G401.6 (cell line): Measurements from ENCODE around the gene TEC.
"Not testable (repeated sequence)": the region's sequence is repeated elsewhere in the genome, so short reads cannot be mapped to it uniquely, and the experiment has no call there.

Experiments
- FAIRE-seq: peaks from 2 replicates; lab custom pipeline; 2012; peaks lifted over from hg19 to GRCh38; lab: Jason Lieb, UNC

The TEC gene

DNA sequence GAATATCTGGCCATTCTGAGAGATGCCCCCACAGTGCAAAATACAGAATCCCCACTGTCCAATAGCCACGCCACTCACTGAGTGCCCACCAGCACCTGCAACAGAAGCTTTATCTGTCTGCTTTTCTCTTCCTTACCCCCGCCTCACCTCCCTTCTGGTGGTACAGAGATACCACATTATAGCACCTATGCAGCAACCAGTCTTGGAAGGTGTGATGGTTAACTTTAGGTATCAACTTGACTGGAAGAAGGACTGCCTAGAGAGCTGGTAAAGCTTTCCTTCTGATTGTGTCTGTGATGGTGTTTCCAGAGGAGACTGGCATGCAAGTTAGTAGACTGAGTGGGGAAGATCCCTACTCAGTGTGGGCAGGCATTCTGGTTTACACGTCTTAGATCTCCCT, 73.8 kb downstream of the TEC start:
- no peak for FAIRE-seq

DNA sequence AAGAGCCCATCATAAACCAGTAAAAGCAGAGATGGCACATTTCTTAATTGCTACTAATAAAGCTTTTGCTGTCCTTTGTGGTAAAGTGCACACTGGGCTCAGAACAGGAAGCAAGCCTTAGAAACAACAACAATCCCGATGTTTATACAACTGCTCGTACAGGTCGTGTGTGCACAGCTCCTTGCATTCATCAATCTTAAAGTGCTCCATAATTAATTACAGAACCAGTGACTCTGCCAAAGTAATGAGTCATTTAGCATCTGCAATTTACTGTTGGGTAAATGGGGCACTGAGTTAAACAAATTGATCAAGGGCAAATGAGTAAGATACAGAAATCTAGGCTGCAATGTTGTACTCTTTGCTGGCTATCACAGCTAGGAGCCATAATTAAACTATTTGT, 74.3 kb downstream of the TEC start:
- no peak for FAIRE-seq

DNA sequence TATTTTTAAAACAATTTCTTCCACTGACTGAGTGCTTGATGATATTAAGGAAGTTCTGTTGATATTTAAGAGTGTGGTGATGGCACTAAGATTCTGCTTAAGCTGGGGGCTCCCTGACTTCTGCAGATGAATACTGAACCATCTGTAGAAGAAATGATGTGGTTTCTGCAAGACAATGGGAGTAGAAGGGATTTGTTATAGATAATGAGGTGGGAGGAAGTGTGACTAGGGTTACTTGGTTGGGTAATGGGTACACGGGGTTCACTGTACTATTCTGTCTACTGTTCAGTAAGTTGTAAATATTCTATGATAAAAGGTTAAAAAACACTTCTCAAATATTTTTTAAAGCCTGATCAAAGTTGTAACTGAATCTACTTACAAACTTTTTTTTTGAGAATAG, 74.7 kb downstream of the TEC start:
- FAIRE-seq: no peak

DNA sequence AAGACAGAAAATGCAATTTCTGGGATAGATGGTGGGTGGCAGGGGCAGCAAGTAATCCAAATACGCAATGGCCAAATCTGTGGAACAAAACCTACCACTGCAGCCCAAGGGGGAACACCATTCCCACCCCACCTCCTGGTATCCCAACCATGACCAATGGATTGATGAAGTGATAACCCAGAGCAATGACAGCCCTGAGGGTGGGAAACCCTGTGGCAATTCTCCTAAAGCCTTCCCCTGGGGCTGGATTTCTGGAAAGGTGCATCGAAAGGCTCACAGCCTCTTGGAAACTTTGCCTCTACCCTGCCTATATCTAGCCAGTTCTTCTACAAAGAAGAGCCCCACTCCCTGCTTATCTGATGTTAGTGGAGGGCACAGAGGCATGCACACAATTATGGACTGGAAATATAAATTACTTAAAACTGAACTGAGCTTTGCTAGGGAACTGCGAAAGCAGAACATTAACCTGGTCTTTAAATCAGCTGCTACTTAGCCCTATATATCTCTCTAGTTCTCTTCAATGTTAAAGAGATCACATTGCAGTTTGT, 75.6 kb downstream of the TEC start:
- FAIRE-seq: no peak

DNA sequence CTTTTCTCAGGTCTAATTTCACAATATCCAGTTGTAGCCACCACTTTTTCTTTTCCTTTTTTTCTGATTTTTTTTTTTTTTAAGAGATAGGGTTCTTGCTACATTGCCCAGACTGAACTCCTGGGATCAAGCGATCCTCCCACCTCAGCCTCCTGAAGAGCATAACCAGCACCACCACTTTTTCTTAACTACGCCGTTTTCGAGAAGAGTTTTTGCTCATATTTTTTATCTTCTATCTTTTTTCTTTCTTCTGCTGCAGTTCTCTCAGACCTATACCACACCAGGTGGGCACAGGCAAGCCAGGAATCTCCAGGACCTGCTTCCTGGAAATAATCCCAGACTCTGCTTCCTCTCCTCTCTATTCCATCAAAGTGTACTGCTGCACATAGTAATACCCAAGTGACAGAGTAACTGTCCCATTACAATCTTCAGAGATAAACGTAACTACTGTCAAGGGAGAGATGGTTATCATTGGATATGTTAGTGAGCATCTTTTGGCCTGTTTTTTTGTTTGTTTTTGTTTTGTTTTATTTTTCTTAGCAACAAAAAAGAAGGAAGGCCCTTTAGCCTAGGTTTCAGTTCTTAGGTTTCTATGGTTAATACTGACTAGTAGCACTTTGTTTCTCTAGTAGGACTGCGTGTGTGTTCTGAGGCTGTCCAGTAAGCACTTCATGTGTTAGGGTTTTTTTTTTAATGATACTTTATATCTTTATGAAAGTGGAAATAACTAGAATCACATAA, 76.4 kb downstream of the TEC start:
- no peak for FAIRE-seq

DNA sequence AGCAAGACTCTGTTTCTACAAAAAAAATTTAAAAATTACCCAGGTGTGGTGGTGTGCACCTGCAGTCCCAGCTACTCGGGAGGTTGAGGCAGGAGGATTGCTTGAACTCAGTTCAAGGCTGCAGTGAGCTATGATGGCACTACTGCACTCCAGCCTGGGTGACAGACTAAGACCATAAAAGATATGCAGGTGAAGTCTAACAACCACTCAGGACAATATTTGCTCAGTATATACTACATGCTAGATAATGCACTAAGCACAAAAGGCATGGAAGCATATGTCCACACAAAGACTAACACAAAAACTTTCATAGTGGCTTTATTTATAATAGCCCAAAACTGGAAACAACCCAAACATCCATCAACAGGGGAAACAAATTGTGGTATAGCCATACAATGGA, 77.9 kb downstream of the TEC start:
- FAIRE-seq: no peak

DNA sequence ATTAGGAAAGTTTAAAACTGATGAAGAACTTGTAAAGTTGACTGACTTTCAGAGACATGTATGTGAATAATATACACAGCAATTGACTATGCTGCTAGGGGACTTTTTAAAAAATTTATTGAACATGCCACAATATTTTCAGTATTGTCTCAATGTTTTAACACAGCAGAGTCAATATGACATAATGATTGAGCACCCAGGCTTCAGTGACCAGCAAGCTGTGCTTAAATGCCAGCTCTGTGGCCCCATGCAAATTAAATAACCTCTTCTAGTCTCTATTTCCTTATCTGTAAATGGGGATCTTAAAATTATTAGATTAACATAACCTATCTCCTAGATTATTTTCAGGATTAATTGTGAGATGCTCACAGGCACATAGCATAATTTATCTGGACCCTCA, 78.8 kb downstream of the TEC start:
- no peak for FAIRE-seq

DNA sequence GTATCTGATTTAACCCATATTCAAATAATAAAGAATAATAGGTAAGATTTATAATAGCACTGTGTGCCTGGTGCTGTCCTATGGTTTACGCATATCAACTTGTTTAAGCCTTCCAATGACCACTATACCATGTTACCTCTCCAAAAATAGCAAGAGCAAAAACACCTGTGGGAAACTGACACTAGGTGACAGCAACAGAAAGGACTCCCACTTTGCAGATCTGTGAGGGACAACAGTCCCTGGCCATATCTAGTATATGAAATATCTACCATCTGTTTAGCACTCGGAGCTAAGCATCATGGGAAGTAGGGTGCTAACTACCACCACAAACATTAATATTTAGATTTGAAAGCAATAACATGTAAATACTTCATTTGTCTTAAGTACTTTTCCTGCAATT, 79.9 kb downstream of the TEC start:
- no peak for FAIRE-seq

DNA sequence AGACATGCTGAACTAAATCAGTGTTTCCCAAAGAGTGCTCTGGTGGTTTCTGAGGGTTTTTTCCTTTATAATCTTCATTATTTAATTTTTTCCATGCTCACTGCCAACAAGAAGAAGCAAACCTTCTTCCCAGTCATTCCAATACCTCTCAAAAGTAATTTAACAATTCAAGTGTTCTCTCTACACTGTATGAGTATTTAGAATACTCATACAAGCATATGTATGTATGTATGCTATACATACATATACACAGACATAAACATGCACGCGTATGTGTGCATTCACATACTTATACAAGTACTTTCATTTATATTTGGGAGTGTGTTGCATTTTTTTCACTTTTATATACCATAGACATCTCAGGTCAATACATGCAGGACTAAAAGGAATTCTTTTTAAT, 81.2 kb downstream of the TEC start:
- no peak for FAIRE-seq

DNA sequence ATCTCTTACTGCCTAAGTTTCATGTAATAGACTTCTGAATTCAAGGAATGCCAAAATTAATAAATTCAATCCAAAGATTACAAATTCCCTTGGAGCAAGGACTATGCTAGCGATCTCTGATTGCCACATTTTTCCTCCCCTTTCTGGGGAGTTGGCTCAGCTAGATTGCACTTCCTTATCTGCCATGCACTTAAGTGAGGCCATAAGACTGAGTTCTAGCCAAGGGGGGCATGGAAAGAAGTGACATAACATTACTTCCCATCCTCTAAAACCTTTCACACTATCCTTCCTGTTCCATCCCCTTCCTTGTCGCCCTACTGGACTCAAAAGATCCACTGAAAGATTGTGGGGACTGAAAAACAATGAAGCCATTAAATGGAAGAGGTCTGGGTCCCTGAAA, 81.8 kb downstream of the TEC start:
- no peak for FAIRE-seq

DNA sequence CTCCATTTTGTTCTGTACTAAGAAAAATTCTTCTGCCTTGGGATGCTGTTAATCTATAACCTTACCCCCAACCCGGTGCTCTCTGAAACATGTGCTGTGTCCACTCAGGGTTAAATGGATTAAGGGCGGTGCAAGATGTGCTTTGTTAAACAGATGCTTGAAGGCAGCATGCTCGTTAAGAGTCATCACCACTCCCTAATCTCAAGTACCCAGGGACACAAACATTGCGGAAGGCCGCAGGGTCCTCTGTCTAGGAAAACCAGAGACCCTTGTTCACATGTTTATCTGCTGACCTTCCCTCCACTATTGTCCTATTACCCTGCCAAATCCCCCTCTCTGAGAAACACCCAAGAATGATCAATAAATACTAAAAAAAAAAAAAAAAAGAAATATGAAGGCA, 82.6 kb downstream of the TEC start:
- FAIRE-seq: not testable (repeated sequence)

DNA sequence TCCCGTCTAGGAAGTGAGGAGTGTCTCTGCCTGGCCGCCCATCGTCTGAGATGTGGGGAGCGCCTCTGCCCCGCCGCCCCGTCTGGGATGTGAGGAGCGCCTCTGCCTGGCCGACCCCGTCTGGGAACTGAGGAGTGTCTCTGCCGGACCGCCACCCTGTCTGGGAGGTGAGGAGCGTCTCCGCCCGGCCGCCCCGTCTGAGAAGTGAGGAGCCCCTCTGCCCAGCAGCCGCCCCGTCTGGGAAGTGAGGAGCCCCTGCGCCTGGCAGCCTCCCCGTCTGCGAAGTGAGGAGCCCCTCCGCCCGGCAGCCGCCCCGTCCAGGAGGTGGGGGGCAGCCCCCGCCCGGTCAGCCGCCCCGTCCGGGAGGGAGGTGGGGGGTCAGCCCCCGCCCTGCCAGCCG, 83.2 kb downstream of the TEC start:
- not testable (repeated sequence) for FAIRE-seq

DNA sequence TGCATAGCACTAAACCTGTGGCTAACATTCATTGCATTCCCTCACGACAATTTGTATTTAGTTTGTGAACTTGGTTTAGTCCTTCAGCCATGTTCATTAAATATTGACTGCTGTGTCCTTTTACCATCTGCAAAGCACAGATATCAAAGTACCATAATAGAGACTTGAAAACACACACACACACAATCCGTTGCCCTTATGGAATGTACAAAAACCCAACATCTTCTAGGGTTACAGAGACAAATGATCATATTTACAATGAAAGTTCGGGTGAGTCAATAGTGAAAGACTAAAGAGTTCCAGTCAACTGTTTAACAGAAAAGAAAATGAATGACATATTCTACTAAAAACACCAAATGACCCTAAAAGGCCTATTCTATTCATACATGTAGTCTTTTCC, 84.8 kb downstream of the TEC start:
- no peak for FAIRE-seq

DNA sequence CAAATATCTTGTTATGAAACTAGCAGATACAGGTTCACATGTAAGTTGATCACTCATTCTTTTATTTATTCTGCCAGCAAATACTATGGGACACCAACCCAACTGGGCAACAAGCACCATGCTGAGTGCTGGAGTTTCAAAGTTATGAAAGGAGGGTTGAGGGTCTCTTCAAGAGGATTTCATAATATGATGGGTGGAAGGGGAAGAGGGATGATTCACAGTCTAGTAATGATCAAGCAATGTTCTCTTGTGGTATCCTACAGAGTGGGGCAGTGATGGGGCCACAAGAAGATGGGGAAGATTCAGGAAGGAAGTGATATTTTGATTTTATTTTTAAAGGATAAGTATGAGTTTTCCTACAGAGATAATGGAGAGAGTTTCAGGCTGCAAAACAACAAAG, 89.4 kb downstream of the TEC start:
- FAIRE-seq: no peak

DNA sequence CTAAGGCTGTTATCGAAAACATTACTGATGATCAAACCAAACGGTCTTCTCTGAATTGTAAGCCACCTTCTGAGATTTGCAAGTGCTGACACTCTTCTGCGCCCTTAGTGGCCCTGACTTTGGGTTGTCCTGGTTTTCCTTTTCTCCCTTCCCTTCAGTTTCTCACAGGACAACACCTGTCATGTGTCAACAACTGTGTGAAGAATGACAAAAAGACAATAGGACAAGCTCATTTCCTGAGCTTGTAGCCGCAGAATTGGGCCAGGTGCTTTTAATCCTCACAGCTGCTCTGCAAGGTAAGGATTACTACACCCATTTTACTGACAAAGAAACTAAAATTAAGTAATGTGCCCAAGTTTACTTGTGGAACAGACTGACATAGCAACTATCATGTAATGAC, 90.7 kb downstream of the TEC start:
- FAIRE-seq: no peak

DNA sequence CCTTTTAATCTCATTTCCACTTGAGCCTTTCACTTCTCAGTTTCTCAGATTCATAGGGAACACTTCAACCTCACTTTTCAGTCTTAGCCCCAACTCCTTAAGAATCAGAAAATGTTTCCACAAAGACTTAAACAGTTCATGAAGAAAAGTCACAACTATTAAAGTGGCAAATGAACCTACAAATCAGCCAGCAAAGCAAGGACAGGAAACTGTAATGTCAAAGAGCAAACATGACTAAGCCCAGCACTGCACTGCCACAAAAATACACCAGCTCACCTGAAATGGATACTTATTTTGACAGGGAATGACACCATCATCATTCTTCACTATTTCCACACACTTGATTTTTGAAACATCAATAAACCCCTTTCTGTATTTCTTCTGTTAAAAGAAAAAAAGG, 93.8 kb downstream of the TEC start:
- no peak for FAIRE-seq

DNA sequence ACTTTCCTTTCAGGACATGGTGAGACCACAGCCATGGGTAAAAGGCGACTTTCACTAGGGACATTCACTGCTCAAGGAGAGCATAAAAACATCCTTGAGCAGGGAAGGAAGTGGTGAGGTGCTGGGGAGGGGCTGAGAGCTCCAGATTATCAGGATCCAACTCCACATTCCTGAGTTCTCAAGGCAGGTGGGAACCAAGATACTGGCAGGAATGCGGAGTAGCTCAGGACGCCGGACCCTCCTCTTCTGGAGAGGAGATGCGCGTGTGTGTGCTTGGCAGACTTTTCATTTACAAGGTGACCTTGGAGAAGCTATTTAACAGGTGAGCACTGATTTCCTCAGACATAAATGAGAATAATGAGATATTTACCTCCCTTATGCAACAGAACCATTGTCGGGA, 94.3 kb downstream of the TEC start:
- FAIRE-seq: no peak

DNA sequence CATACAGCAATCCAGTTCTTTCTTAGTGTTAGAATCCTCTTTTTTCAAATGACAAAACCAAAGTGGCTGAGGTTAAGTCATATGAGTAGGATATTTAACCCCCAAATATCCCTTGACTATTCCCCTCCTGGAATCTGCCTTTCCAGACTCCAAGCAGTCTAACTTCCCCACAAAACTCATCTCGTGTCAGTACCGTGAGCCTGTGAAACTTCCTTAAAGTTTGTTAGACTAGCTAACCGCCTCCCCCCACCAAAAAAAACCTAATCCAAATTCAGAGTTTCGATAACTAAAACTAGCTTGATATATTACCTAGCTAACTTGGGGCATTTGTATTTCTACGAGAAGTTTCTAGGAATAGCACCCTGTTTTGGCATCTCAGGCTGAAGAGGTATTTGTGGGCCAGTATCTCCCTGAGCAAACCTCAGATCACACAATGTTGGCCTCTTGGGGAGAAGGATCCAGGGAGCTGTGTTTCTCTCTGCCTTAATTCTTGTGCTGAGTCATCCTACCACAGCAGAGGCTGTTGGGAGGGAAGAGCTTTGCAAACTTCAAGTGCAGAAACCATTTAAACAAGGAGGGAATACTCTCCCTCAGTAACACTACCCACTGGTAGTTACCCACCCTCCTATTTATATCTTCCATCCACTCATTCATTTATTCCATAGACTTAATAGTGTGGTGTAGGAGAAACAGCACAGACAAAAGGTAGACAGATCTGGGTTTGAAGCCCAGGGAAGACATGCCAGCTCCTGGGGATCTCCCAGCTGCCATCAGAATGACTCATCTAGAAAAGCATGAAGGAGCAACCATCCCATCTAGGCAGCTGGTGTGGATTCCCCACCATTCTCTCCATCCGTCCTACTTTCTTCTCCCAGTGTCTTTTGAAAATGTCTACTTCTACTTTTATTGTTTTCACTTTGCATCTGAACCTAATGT, 96.3 kb downstream of the TEC start:
- FAIRE-seq: no peak

DNA sequence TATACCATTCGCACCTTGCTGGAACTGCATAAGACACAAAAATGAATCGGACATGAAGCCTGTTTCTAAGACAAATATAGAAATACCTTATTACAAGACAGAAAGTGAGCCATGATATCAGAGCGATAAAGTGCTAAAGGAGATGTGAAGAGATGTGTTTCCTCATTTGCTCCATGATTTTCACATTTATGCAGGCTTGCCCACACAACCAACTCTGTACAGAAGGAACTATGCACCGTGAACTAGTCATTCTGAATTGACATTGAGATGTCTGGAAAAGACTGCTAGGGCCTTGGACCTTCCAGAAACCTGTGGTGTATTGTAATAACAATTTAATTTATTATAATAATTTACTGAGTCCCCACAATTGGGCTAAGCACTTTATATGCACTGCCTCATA, 97.0 kb downstream of the TEC start:
- no peak for FAIRE-seq

DNA sequence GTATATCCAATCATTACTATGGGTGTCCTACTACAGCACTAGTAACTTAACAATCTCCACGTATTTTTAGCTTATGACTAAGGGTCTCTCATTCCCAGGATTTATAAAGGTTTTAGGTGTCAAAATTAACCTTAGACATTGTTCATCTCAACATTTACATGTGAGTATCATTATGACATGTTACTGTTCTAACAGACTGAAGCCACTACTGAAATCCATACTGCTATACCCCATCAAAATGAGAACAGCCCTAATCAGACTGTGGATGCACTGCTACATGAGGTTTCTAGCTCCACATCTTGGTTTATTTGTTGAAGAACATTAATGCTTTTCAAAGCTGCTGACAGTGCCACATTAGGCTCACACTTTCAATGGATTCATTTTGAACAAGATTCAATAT, 100.0 kb downstream of the TEC start:
- FAIRE-seq: no peak

DNA sequence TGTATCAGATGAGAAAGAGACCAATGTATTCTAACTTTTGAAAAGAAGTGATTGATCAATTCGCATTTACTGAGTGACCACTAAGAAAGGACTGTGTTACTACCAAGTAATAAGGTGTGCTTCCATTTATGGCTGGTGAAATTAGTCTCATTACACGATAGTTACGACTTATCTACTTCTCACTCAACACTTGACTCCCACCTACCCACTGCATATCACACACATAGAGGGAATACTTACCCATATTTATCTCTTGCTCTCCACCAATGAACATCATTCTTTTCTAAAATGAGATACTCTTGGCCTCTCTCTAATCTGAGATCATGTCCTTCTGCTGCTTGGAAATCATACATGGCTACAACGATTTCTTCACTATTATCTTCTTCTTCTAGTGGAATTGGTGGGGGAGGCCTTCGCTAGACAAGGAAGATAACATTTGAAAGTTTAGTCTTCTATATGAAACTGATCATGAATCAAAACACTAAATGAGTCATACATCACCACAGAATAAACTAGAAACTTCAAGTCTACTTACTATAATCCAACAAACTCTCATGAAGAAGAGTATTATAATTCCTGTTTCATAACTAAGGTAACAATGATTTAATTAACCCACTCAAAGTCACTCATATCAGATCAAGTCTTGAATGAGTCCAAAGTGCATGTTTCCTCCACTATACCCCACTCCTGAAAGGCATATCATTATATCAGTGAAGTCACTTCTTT, 101.9 kb downstream of the TEC start:
- FAIRE-seq: no peak

DNA sequence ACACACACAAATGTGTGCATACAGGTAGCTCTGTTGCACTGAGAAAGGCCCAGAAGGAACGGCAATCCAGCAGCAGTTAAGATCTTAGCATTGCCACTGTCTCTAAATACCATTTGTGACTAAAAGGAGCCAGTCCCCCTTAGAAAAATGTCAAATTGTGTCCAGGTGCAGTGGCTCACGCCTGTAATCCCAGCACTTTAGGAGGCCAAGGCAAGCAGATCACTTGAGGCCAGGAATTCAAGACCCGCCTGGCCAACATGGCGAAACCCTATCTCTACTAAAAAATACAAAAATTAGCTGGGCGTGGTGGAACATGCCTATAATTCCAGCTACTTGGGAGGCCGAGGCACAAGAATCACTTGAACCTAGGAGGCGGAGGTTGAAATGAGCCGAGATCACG, 105.1 kb downstream of the TEC start:
- FAIRE-seq: not testable (repeated sequence)

DNA sequence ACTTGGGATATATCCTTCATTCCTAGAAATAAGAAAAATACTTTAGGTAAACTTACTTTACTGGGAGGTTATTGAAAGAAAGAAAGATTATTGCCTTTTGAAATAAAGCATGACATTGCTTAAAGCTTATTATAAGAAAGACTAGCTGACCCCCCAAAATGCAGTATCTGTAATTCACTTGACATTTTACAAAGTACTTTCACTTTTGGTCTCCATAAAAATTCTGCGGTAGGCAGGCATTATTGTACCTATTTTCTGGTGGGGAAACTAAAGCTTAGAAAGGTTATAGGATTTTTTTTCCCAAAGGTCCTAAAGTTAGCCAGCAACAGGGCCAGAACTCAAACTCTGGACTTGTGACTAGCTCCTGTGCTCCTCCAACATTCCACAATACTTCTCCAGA, 105.9 kb downstream of the TEC start:
- no peak for FAIRE-seq
